H1 (cell line): ENCODE data around the gene ZNF629. TPM values are rescaled to one million over a fixed set of nuclear protein-coding genes. Genes with fewer than 3 reads are reported as not detected.
A peak's percentile ranks its signal among the peaks of the same experiment; 100 is the strongest.

Experiments used
- CTCF ChIA-PET: fragments of 300-600 bp; sonication (Branson Sonifier 250); formaldehyde crosslinking; loops from one replicate; lab custom pipeline; 2021; ENCODE audit not compliant: partially characterized antibody; lab: Charles Lee
- POLR2A ChIA-PET: fragments of 300-600 bp; sonication (Branson Sonifier 250); formaldehyde crosslinking; loops from one replicate; lab custom pipeline; 2021; ENCODE audit warnings: inconsistent platforms; ENCODE audit not compliant: partially characterized antibody; lab: Charles Lee
- DNase-seq, 2 experiments: peaks; one replicate each; pipeline versions ENCODE4 v3.0.0 to v3.0.0-alpha.2; 2010 to 2022; ENCODE audit warnings: low spot score in 2 of 2, low read depth in 1 of 2, mixed read lengths in 1 of 2
- FAIRE-seq: peaks from 2 replicates; lab custom pipeline; 2011; peaks lifted over from hg19 to GRCh38; lab: Jason Lieb, UNC
- H2AFZ ChIP-seq: 2 replicates; pipeline ENCODE4 v1.8.1; 2012; ENCODE audit warnings: low read length, inconsistent platforms
- H2AK5ac ChIP-seq: 2 replicates; pipeline ENCODE4 v1.6.1; 2013; ENCODE audit warnings: low read depth, low read length
- H2BK120ac ChIP-seq: replicated peaks from 2 replicates; pipeline ENCODE3; 2013; ENCODE audit warnings: low read depth, low read length, inconsistent platforms
- H2BK12ac ChIP-seq: 2 replicates; pipeline ENCODE4 v1.6.1; 2013; ENCODE audit warnings: low read depth, low read length
- H2BK15ac ChIP-seq: 2 replicates; pipeline ENCODE4 v1.6.1; 2013; ENCODE audit warnings: low read length
- H2BK20ac ChIP-seq: 2 replicates; pipeline ENCODE4 v1.6.1; 2013; ENCODE audit warnings: low read length
- H2BK5ac ChIP-seq: 2 replicates; pipeline ENCODE4 v1.6.1; 2013; ENCODE audit warnings: low read depth, low read length
- H3K14ac ChIP-seq: 2 replicates; pipeline ENCODE4 v1.6.1; 2013; ENCODE audit warnings: inconsistent platforms; ENCODE audit not compliant: insufficient read length
- H3K18ac ChIP-seq: 2 replicates; pipeline ENCODE4 v1.6.1; 2013; ENCODE audit warnings: low read length; ENCODE audit errors: extremely low read depth
- H3K23ac ChIP-seq: 2 replicates; pipeline ENCODE4 v1.6.1; 2013; ENCODE audit warnings: inconsistent platforms; ENCODE audit not compliant: insufficient read length
- H3K23me2 ChIP-seq: 2 replicates; pipeline ENCODE4 v1.6.1; 2013; ENCODE audit warnings: low read depth, low read length
- H3K27ac ChIP-seq: 2 replicates; pipeline ENCODE4 v1.6.1; 2011; ENCODE audit warnings: low read depth, low read length, inconsistent platforms
- H3K27me3 ChIP-seq, 4 experiments: replicated peaks in 1 of 4; 1 replicate in 1 of 4; 2 replicates in 3 of 4; pipeline versions ENCODE4 v1.6.1 to v1.8.1; 2011 to 2013; ENCODE audit warnings: low read length in 3 of 4, mild to moderate bottlenecking in 3 of 4, inconsistent platforms in 2 of 4, mixed read lengths in 2 of 4, moderate library complexity in 1 of 4; ENCODE audit not compliant: control insufficient read depth in 3 of 4, insufficient read depth in 3 of 4; ENCODE audit errors: extremely low read depth in 1 of 4
- H3K36me3 ChIP-seq, 4 experiments: 2 replicates each; pipeline versions ENCODE4 v1.6.1 to v1.8.1; 2011 to 2013; ENCODE audit warnings: mild to moderate bottlenecking in 4 of 4, low read length in 3 of 4, moderate library complexity in 2 of 4, control low read depth in 1 of 4, inconsistent platforms in 1 of 4; ENCODE audit not compliant: insufficient read depth in 4 of 4, control insufficient read depth in 2 of 4
- H3K4ac ChIP-seq: replicated peaks from 2 replicates; pipeline ENCODE3; 2013; ENCODE audit warnings: low read length, low read depth, mixed read lengths, inconsistent platforms; ENCODE audit not compliant: insufficient read length
- H3K4me1 ChIP-seq, 4 experiments: replicated peaks in 1 of 4; 1 replicate in 1 of 4; 2 replicates in 3 of 4; pipeline versions ENCODE4 v1.6.1 to v1.8.1; 2011 to 2013; ENCODE audit warnings: low read length in 3 of 4, inconsistent platforms in 2 of 4, mixed read lengths in 1 of 4; ENCODE audit not compliant: insufficient read depth in 4 of 4, control insufficient read depth in 3 of 4
- H3K4me2 ChIP-seq, 2 experiments: 2 replicates each; pipeline versions ENCODE4 v1.6.1 to v1.8.1; 2011 to 2013; ENCODE audit warnings: low read depth in 2 of 2, low read length in 2 of 2, control low read depth in 1 of 2, inconsistent platforms in 1 of 2, mild to moderate bottlenecking in 1 of 2; ENCODE audit not compliant: insufficient read depth in 1 of 2
- H3K4me3 ChIP-seq, 4 experiments: fragments of 200-600, 300-600 bp in 1 of 4; sonication (generic), shearing (Covaris generic), sonication (Bioruptor Twin) in 1 of 4; 2 replicates each; pipeline versions ENCODE4 v1.5.1 to v1.8.1; 2011 to 2016; ENCODE audit warnings: low read length in 4 of 4, low read depth in 3 of 4, control low read depth in 2 of 4, inconsistent platforms in 2 of 4, mild to moderate bottlenecking in 2 of 4, mixed read lengths in 1 of 4, moderate library complexity in 1 of 4; ENCODE audit not compliant: insufficient read depth in 2 of 4; ENCODE audit errors: extremely low read depth in 1 of 4
- H3K56ac ChIP-seq: replicated peaks from 2 replicates; pipeline ENCODE3; 2013; ENCODE audit warnings: low read depth, mild to moderate bottlenecking, mixed read lengths, low read length, inconsistent platforms; ENCODE audit not compliant: insufficient read length
- H3K79me1 ChIP-seq: 2 replicates; pipeline ENCODE4 v1.6.1; 2013; ENCODE audit warnings: low read depth, low read length, control low read depth
- H3K79me2 ChIP-seq, 2 experiments: 2 replicates each; pipeline versions ENCODE4 v1.6.1 to v1.8.1; 2012 to 2013; ENCODE audit warnings: low read length in 2 of 2, mild to moderate bottlenecking in 2 of 2, inconsistent platforms in 1 of 2; ENCODE audit not compliant: insufficient read depth in 2 of 2, control insufficient read depth in 1 of 2
- H3K9ac ChIP-seq, 4 experiments: replicated peaks in 1 of 4; 1 replicate in 1 of 4; 2 replicates in 3 of 4; pipeline versions ENCODE4 v1.6.1 to v1.8.1; 2011 to 2013; ENCODE audit warnings: low read depth in 3 of 4, low read length in 3 of 4, control low read depth in 2 of 4, mild to moderate bottlenecking in 2 of 4, moderate library complexity in 2 of 4, inconsistent platforms in 1 of 4; ENCODE audit errors: extremely low read depth in 1 of 4
- H3K9me3 ChIP-seq, 2 experiments: 2 replicates each; pipeline versions ENCODE4 v1.6.1 to v1.8.1; 2012 to 2013; ENCODE audit warnings: mild to moderate bottlenecking in 2 of 2, moderate library complexity in 2 of 2, control low read depth in 1 of 2, inconsistent platforms in 1 of 2, low read depth in 1 of 2, low read length in 1 of 2, mixed read lengths in 1 of 2; ENCODE audit not compliant: insufficient read depth in 2 of 2
- H4K20me1 ChIP-seq, 2 experiments: replicated peaks in 1 of 2; 2 replicates each; pipeline versions ENCODE3 to v1.8.1; 2011 to 2013; ENCODE audit warnings: inconsistent platforms in 2 of 2, low read length in 2 of 2, mild to moderate bottlenecking in 1 of 2; ENCODE audit not compliant: insufficient read depth in 2 of 2, control insufficient read depth in 1 of 2
- H4K5ac ChIP-seq: 2 replicates; pipeline ENCODE4 v1.6.1; 2013; ENCODE audit warnings: low read length, low read depth, mixed read lengths, inconsistent platforms; ENCODE audit not compliant: insufficient read length
- H4K8ac ChIP-seq: 2 replicates; pipeline ENCODE4 v1.8.0; 2013; ENCODE audit warnings: mild to moderate bottlenecking, moderate library complexity, low read length, inconsistent platforms; ENCODE audit not compliant: insufficient read depth; ENCODE audit errors: extremely low read depth
- H4K91ac ChIP-seq: replicated peaks from 2 replicates; pipeline ENCODE3; 2013; ENCODE audit warnings: low read length, mixed read lengths, inconsistent platforms; ENCODE audit not compliant: insufficient read length
- CHD1 ChIP-seq: IDR thresholded peaks from 2 replicates; pipeline ENCODE4 v1.6.1; 2012; ENCODE audit warnings: low read depth, low read length, improper control_type of control experiment
- GTF2F1 ChIP-seq: IDR thresholded peaks from 2 replicates; pipeline ENCODE4 v1.6.1; 2012; ENCODE audit warnings: low read depth, low read length, improper control_type of control experiment, borderline replicate concordance
- HDAC6 ChIP-seq: IDR thresholded peaks from one replicate; pipeline ENCODE4 v1.7.1; 2012; ENCODE audit warnings: low read depth, mild to moderate bottlenecking, inconsistent platforms, low read length, moderate library complexity
- RBBP5 ChIP-seq: IDR thresholded peaks from 2 replicates; pipeline ENCODE4 v1.7.1; 2012; ENCODE audit warnings: low read depth, mild to moderate bottlenecking, inconsistent platforms, low read length, moderate library complexity, borderline replicate concordance
- SP4 ChIP-seq: IDR thresholded peaks from 2 replicates; pipeline ENCODE4 v1.6.1; 2012; ENCODE audit warnings: low read length, inconsistent platforms
- SRF ChIP-seq: IDR thresholded peaks from 2 replicates; pipeline ENCODE4 v1.6.1; 2011; ENCODE audit warnings: mild to moderate bottlenecking, low read depth, low read length, moderate library complexity
- TAF1 ChIP-seq: IDR thresholded peaks from 2 replicates; pipeline ENCODE4 v1.6.1; 2011; ENCODE audit warnings: mild to moderate bottlenecking, low read depth, low read length
- TAF7 ChIP-seq: optimal IDR thresholded peaks from 2 replicates; pipeline ENCODE3; 2011; ENCODE audit warnings: low read depth, mild to moderate bottlenecking, inconsistent platforms, low read length, moderate library complexity, borderline replicate concordance
- WGBS, 2 experiments: shearing (Covaris generic) in 1 of 2; methylation state at CpG; one replicate each; pipeline versions ENCODE4 v1.1.6 to v1.1.7; 2013 to 2015; ENCODE audit warnings: low lambda C conversion rate in 2 of 2, mixed read lengths in 2 of 2, inconsistent platforms in 1 of 2, low coverage in 1 of 2, missing lambda C conversion rate in 1 of 2; ENCODE audit not compliant: insufficient replicate concordance in 2 of 2, insufficient coverage in 1 of 2, insufficient read length in 1 of 2; ENCODE audit errors: extremely low coverage in 1 of 2, missing lambda C conversion rate in 1 of 2; 5-methylcytosine and 5-hydroxymethylcytosine counted together
- polyA plus RNA-seq, 7 experiments: library from polyadenylated mRNA; depleted of rRNA in 3 of 7; stranded (reverse) in 5 of 7; unstranded in 2 of 7; fragments of >200 nt in 5 of 7; fragments of 200-250 nt in 2 of 7; gene quantifications; 1 replicate in 5 of 7; 2 replicates in 1 of 7; 4 replicates in 1 of 7; pipeline versions ENCODE4 v1.2.1 to v1.2.3, GENCODE V29; 2011 to 2013; ENCODE audit warnings: missing spikeins in 2 of 7, mixed read lengths in 2 of 7
- total RNA-seq: library from RNA; stranded (reverse); fragmentation: NEBNext Ultra II Directional; extraction: Animal tissue kit (Norgen Biotek cat#: 25700); gene quantifications from 2 replicates; pipeline ENCODE4 v1.2.1, GENCODE V29; 2021
- TF ChIP-seq, protein P1 (sequence below), 3 experiments: IDR thresholded peaks; 1 replicate in 2 of 3; 2 replicates in 1 of 3; pipeline versions ENCODE4 v1.5.1 to v1.6.1; 2011; ENCODE audit warnings: low read length in 3 of 3, mild to moderate bottlenecking in 3 of 3, inconsistent platforms in 2 of 3, low read depth in 1 of 3, moderate library complexity in 1 of 3; ENCODE audit not compliant: insufficient read depth in 1 of 3; ENCODE audit errors: control extremely low read depth in 1 of 3

ZNF629 gene
- total and polyA plus RNA-seq, 2 of the 8 experiments (the other 6 are each of a cell fraction or from before 2014, with no cell fraction given), result 11.0 to 19.5 TPM

GRCh38 chr16:30783280-30784109 lies 3.5 kb downstream of the ZNF629 start:
- Histone ChIP-seq H4K91ac (no peak overlapping the region), H3K27ac (no peak overlapping the region), H3K14ac (no peak overlapping the region), H3K56ac (no peak overlapping the region), H3K23me2 (peaks cover 9% of the 10 kb centered on the region; the same call in 1 of the 2 replicates), H2BK120ac (no peak overlapping the region), H3K9ac (no peak overlapping the region), H3K79me1 (peaks cover 9% of the 10 kb centered on the region), H3K27me3 (no peaks in the 10 kb centered on the region; a peak in 1 of 7 replicates), H3K4ac (no peak overlapping the region), H4K5ac (no peak overlapping the region), H3K4me3 (no peak overlapping the region), H3K18ac (no peak overlapping the region), H3K36me3 (peaks cover 11 to 25% (median 17%) of the 10 kb centered on the region in 4 experiments; a peak in 6 of 8 replicates), H4K8ac (peak overlapping the region; percentile 66; the same call in 1 of the 2 replicates), H2AFZ (no peak overlapping the region), H2BK5ac (no peak overlapping the region), H3K9me3 (no peaks in the 10 kb centered on the region), H2BK12ac (no peak overlapping the region), H4K20me1 (no peaks in the 10 kb centered on the region), H3K23ac (no peak overlapping the region), H3K79me2 (peaks cover 0 to 17% of the 10 kb centered on the region in 2 experiments; a peak in 2 of 4 replicates), H2BK20ac (no peak overlapping the region), H2BK15ac (no peak overlapping the region), H2AK5ac (no peak overlapping the region), H3K4me2 (no peak overlapping the region), H3K4me1 (peaks cover 0 to 13% (median 0%) of the 10 kb centered on the region in 4 experiments; a peak in 3 of 7 replicates)
- DNase-seq (no peak), FAIRE-seq (no peak)
- POLR2A ChIA-PET, result interaction anchor here (0.8 to 2.7 kb wide), 10 partner anchors 9 to 86 kb away, joined by 3 to 14 read pairs (median 4); no protein-coding TSS in a partner anchor
- CTCF ChIA-PET, result interaction anchor here (0.5 to 2.7 kb wide), 14 partner anchors 11 to 157 kb away, joined by 3 to 17 read pairs (median 3); no protein-coding TSS in a partner anchor
- 94% methylated on average over 53 of the region's 57 CpGs; no CpG with 5 or more reads in 1 of the 2 experiments for WGBS, 2 experiments
- no peak for TF ChIP-seq TAF7
- no peak for TF ChIP-seq GTF2F1
- no peak for TF ChIP-seq TAF1
- no peak for TF ChIP-seq SRF
- no peak for TF ChIP-seq RBBP5
- TF ChIP-seq SP4, result no peak
- TF ChIP-seq CHD1, result no peak
- no peak for TF ChIP-seq HDAC6
- TF ChIP-seq, protein P1, sequence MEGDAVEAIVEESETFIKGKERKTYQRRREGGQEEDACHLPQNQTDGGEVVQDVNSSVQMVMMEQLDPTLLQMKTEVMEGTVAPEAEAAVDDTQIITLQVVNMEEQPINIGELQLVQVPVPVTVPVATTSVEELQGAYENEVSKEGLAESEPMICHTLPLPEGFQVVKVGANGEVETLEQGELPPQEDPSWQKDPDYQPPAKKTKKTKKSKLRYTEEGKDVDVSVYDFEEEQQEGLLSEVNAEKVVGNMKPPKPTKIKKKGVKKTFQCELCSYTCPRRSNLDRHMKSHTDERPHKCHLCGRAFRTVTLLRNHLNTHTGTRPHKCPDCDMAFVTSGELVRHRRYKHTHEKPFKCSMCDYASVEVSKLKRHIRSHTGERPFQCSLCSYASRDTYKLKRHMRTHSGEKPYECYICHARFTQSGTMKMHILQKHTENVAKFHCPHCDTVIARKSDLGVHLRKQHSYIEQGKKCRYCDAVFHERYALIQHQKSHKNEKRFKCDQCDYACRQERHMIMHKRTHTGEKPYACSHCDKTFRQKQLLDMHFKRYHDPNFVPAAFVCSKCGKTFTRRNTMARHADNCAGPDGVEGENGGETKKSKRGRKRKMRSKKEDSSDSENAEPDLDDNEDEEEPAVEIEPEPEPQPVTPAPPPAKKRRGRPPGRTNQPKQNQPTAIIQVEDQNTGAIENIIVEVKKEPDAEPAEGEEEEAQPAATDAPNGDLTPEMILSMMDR (IDR thresholded peaks at IDR 0.05; ENCODE audit: control extremely low read depth in 1 of 3, insufficient read depth in 1 of 3, low read depth in 1 of 3, low read length in 3 of 3), result no peak
